Fibroblast of lung (primary cell): ENCODE data around the gene NDUFS8. TPM values are rescaled to one million over a fixed set of nuclear protein-coding genes. Genes with fewer than 3 reads are reported as not detected.

Source experiments
- DNase-seq, 2 donors: peaks; one replicate each; pipeline versions ENCODE4 v3.0.0 to v3.0.0-alpha.2; 2010; ENCODE audit warnings: low read depth in 2 of 2
- H2AFZ ChIP-seq: 2 replicates; pipeline ENCODE4 v1.5.1; 2012; ENCODE audit warnings: low read length, control low read depth, inconsistent platforms
- H3K27ac ChIP-seq: 2 replicates; pipeline ENCODE4 v1.5.1; 2011; ENCODE audit warnings: low read length, control low read depth; ENCODE audit not compliant: insufficient read depth
- H3K27me3 ChIP-seq: 2 replicates; pipeline ENCODE4 v1.5.1; 2011; ENCODE audit warnings: mild to moderate bottlenecking, low read length; ENCODE audit not compliant: control insufficient read depth, insufficient read depth
- H3K36me3 ChIP-seq: 2 replicates; pipeline ENCODE4 v1.5.1; 2011; ENCODE audit warnings: low read length; ENCODE audit not compliant: control insufficient read depth, insufficient read depth
- H3K4me1 ChIP-seq: 2 replicates; pipeline ENCODE4 v1.5.1; 2011; ENCODE audit warnings: low read length; ENCODE audit not compliant: control insufficient read depth, insufficient read depth; ENCODE audit errors: extremely low read depth
- H3K4me2 ChIP-seq: 2 replicates; pipeline ENCODE4 v1.5.1; 2011; ENCODE audit warnings: low read length, control low read depth; ENCODE audit not compliant: insufficient read depth; ENCODE audit errors: extremely low read depth
- H3K4me3 ChIP-seq, 4 experiments: fragments of 200-600 bp in 1 of 4; sonication (generic) in 1 of 4; replicated peaks in 1 of 4; 2 replicates each; pipeline ENCODE4 v1.5.1; 2011 to 2016; ENCODE audit warnings: low read length in 4 of 4, low read depth in 3 of 4, mild to moderate bottlenecking in 3 of 4, control low read depth in 2 of 4, inconsistent platforms in 1 of 4, mixed read lengths in 1 of 4; ENCODE audit not compliant: insufficient read depth in 1 of 4; ENCODE audit errors: control extremely low read depth in 1 of 4
- H3K79me2 ChIP-seq: 2 replicates; pipeline ENCODE4 v1.5.1; 2012; ENCODE audit warnings: mild to moderate bottlenecking, low read length, inconsistent platforms; ENCODE audit not compliant: control insufficient read depth, insufficient read depth
- H3K9ac ChIP-seq: 2 replicates; pipeline ENCODE4 v1.5.1; 2011; ENCODE audit warnings: mild to moderate bottlenecking, low read length, control low read depth; ENCODE audit not compliant: insufficient read depth
- H3K9me3 ChIP-seq: 2 replicates; pipeline ENCODE4 v1.5.1; 2012; ENCODE audit warnings: low read depth, low read length; ENCODE audit not compliant: control insufficient read depth, insufficient read depth
- H4K20me1 ChIP-seq: 2 replicates; pipeline ENCODE4 v1.5.1; 2011; ENCODE audit warnings: low read length; ENCODE audit not compliant: control insufficient read depth, insufficient read depth; ENCODE audit errors: extremely low read depth
- CTCF ChIP-seq, 2 donors: IDR thresholded peaks in 1 of 2; conservative IDR thresholded peaks in 1 of 2; 1 replicate in 1 of 2; 2 replicates in 1 of 2; pipeline ENCODE4 v1.5.1; 2011 to 2012; ENCODE audit warnings: low read length in 2 of 2, control low read depth in 1 of 2, inconsistent platforms in 1 of 2, low read depth in 1 of 2, mild to moderate bottlenecking in 1 of 2
- EZH2 ChIP-seq: IDR thresholded peaks from 2 replicates; pipeline ENCODE4 v1.5.1; 2012; ENCODE audit warnings: low read length, control low read depth, mild to moderate bottlenecking; ENCODE audit errors: missing control alignments
- polyA plus RNA-seq, 2 donors: library from polyadenylated mRNA; depleted of rRNA in 1 of 2; stranded (reverse) in 1 of 2; unstranded in 1 of 2; fragments of >200 nt; gene quantifications; 2 replicates each; pipeline ENCODE4 v1.2.1, GENCODE V29; 2011 to 2012; ENCODE audit warnings: missing spikeins in 1 of 2
- total RNA-seq: library from RNA; depleted of rRNA; stranded (reverse); fragments of >200 nt; gene quantifications from 2 replicates; pipeline ENCODE4 v1.2.1, GENCODE V29; 2014

NDUFS8 gene
- total and polyA plus RNA-seq, 2 donors (not counting 1 experiment from before 2014, with no cell fraction given), result 36.3 to 148 TPM

GRCh38 chr11:68038226-68038717 lies 7.8 kb downstream of the NDUFS8 start:
- H2AFZ ChIP-seq, result peak overlapping the region; percentile 64
- H3K36me3 ChIP-seq, result peaks cover 16% of the 10 kb centered on the region
- H3K4me3 ChIP-seq, result peak overlapping the region; percentile 50 to 88 (median 80)
- H4K20me1 ChIP-seq, result no peaks in the 10 kb centered on the region
- H3K27me3 ChIP-seq, result no peaks in the 10 kb centered on the region
- H3K27ac ChIP-seq, result peak overlapping the region; percentile 81
- TF ChIP-seq EZH2 (no peak), CTCF (conservative IDR thresholded peaks at IDR 0.05 in 1 of 2, IDR thresholded peaks at IDR 0.05 in 1 of 2; ENCODE audit: low read depth in 1 of 2, low read length in 2 of 2) (no peak)
- peak overlapping the region; percentile 87 for H3K4me2 ChIP-seq
- H3K9me3 ChIP-seq, result no peaks in the 10 kb centered on the region
- no peak for DNase-seq
- peaks cover 8% of the 10 kb centered on the region for H3K4me1 ChIP-seq
- H3K79me2 ChIP-seq, result peaks cover 26% of the 10 kb centered on the region
- H3K9ac ChIP-seq, result peak overlapping the region; percentile 75

GRCh38 chr11:68038718-68039525 lies 8.4 kb downstream of the NDUFS8 start, which contains the start of gene TCIRG1:
TSS of gene TCIRG1 (plus strand) at chr11:68039025. CDS start at chr11:68041272, 2,247 bp downstream.
- Histone ChIP-seq H3K4me2 (peak within 1 kb of the TSS; percentile 87), H4K20me1 (no peaks in the 10 kb centered on the region), H3K36me3 (peaks cover 16% of the 10 kb centered on the region), H3K4me3 (peak within 1 kb of the TSS; percentile 57 to 88 (median 80)), H2AFZ (peak within 1 kb of the TSS; percentile 64), H3K4me1 (peaks cover 8% of the 10 kb centered on the region), H3K79me2 (peaks cover 26% of the 10 kb centered on the region), H3K9me3 (no peaks in the 10 kb centered on the region), H3K27ac (peak within 1 kb of the TSS; percentile 81), H3K27me3 (no peaks in the 10 kb centered on the region), H3K9ac (peak within 1 kb of the TSS; percentile 75)
- peak; percentile 72 to 78 for DNase-seq
- TF ChIP-seq EZH2, result no peak
- no peak for TF ChIP-seq CTCF (conservative IDR thresholded peaks at IDR 0.05 in 1 of 2, IDR thresholded peaks at IDR 0.05 in 1 of 2; ENCODE audit: low read depth in 1 of 2, low read length in 2 of 2)

GRCh38 chr11:68039526-68040086 lies 9.1 kb downstream of the NDUFS8 start:
- peak overlapping the region; percentile 81 for H3K27ac ChIP-seq
- H4K20me1 ChIP-seq, result no peaks in the 10 kb centered on the region
- H2AFZ ChIP-seq, result no peak overlapping the region
- peak overlapping the region; percentile 57 to 88 (median 80) for H3K4me3 ChIP-seq
- H3K4me1 ChIP-seq, result peaks cover 8% of the 10 kb centered on the region
- no peak for DNase-seq
- H3K9ac ChIP-seq, result peak overlapping the region; percentile 79
- peaks cover 26% of the 10 kb centered on the region for H3K79me2 ChIP-seq
- peak overlapping the region; percentile 80 for H3K4me2 ChIP-seq
- peaks cover 22% of the 10 kb centered on the region for H3K36me3 ChIP-seq
- H3K9me3 ChIP-seq, result no peaks in the 10 kb centered on the region
- no peak for TF ChIP-seq CTCF (conservative IDR thresholded peaks at IDR 0.05 in 1 of 2, IDR thresholded peaks at IDR 0.05 in 1 of 2; ENCODE audit: low read depth in 1 of 2, low read length in 2 of 2)
- no peak for TF ChIP-seq EZH2
- no peaks in the 10 kb centered on the region for H3K27me3 ChIP-seq
